GM19025 (cell line): ENCODE results near the gene ALK.
"Not testable (repeated sequence)": the region's sequence is repeated elsewhere in the genome, so short reads cannot be mapped to it uniquely, and the experiment has no call there.

Experiments used
- ATAC-seq: cut with Tn5 transposase; IDR thresholded peaks from one replicate; pipeline ENCODE4 v1.9.1; 2021; ENCODE audit warnings: mild to moderate bottlenecking, low read depth, moderate library complexity; ENCODE audit not compliant: unreplicated experiment

Gene ALK

GRCh38 chr2:29273685-29274611, 647.4 kb downstream of the ALK start:
- no peak for ATAC-seq

DNA sequence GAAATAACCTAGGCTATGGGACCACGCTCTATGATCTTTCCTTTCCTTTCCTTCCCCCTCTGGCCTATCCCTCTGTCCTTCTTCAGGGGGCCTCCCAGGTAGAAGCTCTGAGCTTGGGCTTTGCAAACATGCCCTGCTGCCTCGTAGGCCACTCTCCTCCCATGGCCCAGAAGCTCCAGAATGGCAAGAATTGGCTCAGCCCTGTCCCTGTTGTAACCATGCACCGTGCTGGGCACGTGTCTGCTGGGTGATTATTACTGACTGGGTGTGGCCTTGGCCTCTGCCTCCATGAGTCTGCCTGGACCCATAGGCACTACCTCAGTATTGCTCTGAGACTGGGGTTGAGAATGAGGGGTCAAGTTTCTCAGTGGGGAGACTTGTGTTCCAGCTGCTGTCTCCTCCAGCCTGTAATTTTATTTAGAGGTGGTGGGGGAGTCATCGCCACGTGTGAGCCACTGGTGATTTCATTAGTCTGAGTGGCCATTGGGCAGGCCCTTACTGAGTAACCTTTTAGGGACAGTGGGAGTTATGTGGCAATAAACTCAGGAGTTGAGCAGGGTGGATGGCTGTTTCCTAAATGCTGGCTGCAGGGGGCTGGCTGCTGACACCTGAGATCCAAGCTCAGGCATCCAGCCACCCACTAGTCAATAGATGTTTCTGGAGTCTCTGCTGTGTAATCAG, 648.2 kb downstream of the ALK start:
- no peak for ATAC-seq

DNA sequence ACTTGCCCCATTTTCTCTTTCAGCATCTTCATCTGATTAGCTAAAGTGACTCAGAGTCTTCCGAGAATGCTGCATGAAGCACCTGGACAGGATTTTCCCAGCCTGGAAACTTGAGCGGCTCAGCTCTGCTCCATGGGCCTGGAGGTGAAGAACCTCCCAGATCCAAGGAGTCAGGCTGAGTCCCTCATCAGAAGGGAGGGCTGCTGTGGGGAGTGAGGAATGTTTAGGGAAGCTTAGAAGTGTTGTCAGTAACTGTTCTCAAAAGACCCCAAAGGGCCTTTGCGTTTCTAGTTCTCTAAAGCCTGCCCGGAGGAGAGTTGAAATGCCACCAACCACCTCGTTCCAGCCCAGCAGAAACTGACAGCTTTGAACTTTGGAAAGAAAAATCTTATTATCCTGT, 649.1 kb downstream of the ALK start:
- ATAC-seq: no peak

GRCh38 chr2:29270701-29271121, 650.7 kb downstream of the ALK start:
- ATAC-seq: no peak

DNA sequence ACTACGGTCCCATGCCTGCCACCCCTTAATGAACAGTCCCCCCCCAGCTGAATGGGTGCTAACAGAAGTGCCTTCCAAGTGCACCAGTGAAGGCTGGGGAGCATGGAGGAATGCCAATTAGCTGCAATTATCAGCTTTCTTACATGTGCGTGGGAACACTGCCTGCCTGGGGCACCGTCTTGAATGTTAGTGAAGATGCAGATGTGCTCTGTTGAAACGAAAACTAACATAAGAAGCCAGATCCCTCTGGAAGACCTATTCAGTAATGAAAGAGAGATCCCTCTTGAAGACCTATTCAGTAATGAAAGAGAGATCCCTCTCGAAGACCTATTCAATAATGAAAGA, 651.6 kb downstream of the ALK start:
- no peak for ATAC-seq

GRCh38 chr2:29269095-29269764, 652.2 kb downstream of the ALK start:
- ATAC-seq: no peak

- ATAC-seq: no peak
Measured at GRCh38 chr2:29267720-29268119, 653.7 kb downstream of the ALK start.

DNA sequence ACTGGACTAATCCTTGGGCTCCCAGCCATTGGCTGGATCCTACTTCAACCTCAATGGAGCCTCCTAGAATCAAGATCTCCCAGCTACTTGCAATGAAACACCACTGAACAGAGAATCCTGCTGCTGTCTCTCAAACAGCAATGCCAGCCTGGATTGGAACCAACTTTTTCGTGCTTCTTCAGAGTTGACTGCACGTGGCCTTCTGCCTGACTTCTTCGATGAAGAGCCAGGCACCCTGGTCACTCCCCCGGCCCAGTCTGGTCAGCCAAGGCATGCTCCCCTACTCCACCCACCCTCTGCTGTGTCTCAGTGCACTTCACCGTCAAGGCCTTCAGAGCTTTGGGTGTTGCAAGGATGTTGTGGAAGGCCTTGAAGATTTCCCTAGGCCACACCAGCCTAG, 657.5 kb downstream of the ALK start:
- ATAC-seq: no peak

DNA sequence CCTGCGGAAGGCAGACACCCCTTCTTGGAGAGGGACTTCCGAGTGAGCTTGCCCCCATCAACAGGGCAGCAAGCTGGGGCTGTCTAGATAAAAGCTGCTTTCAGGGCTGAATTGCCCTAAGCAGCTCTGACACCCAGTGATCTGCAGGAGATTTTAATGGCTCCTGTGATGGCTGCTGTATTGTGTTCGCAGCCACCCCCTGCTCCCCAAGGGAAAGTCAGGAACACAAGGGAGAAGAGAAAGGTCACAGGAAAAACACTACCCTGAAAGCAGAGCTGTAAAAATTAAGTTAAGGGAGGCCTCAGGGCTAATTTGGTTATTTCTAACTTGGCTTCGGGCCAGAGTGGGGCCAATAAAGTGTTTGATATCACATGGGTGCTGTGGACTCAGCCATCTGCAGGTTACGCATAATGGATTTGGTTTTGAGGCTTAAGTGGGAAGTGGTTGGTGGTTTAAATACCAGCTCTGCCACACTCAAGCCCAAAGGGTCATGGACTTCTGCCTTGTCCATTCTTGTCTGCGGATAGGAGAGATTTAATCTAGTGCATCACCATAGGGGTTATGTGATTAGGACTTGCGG, 658.6 kb downstream of the ALK start:
- ATAC-seq: no peak

DNA sequence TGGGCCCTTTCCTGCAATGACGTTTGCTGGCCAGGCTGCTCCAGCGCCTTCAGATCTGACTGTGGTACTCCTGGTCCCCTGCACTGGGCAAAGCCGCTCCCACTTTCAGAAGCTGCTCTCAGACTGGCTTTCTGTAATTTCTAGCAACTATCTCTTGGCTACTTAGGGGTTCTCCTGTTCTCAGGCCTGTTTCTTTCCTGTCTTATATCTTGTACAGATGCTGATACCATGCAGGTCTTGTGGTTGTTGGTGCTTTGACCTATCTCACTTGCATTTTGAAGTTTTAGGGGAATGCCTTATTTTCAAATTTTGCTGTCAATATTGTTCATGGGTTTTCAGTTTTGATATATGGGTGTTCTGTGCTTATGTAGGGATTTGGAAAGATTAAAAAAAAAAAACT, 660.4 kb downstream of the ALK start:
- ATAC-seq: no peak

DNA sequence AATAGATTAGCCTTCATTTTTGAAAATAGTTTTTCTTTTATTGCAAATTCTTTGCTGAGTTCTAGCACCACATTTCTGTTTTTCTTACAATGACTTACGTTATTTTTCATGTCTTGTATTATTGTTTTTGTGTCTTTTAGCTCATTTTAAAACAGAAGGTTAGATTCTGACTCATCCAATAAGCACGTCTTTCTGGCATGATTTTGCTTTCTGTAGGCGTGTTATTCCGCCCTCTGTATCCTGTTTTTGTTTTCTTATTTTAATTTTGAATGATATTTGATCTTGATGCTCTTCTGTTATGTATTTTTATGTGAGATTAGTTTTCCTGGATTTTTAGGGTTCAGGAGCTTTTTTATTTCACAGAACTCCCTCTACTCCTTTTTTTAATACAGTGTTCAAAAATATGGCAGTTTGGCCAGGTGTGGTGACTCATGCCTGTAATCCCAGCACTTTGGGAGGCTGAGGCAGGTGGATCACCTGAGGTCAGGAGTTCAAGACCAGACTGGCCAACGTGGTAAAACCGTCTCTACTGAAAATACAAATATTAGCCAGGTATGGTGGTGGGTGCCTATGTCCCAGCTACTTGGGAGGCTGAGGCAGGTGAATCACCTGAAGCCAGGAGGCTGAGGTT, 661.1 kb downstream of the ALK start:
- ATAC-seq: no peak

GRCh38 chr2:29259221-29259620, 662.2 kb downstream of the ALK start:
- no peak for ATAC-seq

- no peak for ATAC-seq
Measured at GRCh38 chr2:29255004-29255403, 666.4 kb downstream of the ALK start.

DNA sequence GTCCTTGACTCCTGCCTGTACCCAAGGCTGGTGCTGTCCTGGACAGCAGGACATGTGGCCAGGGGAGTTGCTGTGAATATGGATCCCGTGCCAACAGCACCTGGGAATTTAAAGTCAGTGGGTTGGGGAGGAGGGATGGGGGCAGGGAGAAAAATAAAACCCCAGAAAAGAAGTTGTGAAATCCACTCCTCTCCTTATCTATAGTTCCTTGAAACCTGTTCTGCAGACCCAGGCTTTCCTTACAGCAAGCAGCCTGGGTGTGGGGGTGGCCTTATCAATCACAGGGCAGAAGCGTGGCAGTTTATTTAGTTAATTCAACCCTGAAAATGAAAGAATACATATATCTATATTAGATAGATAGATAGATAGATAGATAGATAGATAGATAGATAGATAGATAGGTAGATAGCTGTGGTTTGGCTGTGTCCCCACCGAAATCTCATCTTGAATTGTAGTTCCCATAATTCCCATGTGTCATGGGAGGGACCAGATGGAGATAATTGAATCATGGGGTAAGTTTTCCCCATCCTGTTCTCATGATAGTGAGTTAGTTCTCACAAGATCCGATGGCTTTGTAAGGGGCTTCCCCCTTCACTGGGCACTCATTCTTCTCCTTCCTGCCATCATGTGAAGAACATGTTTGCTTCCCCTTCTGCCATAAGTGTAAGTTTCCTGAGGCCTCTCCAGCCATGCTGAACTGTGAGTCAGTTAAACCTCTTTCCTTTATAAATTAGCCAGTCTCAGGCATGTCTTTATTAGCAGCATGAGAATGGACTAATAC, 667.7 kb downstream of the ALK start:
- ATAC-seq: not testable (repeated sequence)

- ATAC-seq: no peak
Measured at GRCh38 chr2:29253026-29253425, 668.4 kb downstream of the ALK start.

- ATAC-seq: no peak
Measured at GRCh38 chr2:29251406-29251805, 670.0 kb downstream of the ALK start.

- ATAC-seq: no peak
Measured at GRCh38 chr2:29250977-29251376, 670.4 kb downstream of the ALK start.

DNA sequence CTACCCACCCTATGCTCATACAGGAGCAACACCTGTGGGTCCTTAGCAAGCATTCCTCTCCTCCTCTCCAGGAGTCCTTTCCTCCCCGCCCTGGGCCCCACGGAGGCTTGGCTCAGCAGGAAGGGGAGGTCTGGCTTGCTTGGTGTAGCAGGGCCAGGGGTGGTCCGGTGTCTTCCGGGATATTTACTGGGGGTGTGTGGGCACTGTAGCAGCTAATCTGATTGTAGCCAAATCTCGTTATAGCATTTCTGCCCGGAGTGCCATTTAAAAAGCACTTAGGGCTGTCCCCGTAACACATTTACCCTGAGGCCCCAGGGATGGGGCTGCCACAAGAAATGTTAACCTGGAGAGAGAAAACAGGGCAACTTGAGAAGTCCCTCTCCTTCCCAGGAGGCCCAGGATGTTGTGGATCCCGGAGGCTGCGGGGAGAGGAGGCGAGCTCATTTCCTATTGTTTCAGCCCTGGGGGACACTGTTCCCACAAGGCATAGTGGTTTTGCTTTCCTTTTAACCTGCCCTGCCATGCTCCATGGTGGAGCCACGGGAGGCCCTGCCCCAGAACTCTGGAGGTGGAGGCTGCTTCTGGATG, 671.6 kb downstream of the ALK start:
- ATAC-seq: no peak

DNA sequence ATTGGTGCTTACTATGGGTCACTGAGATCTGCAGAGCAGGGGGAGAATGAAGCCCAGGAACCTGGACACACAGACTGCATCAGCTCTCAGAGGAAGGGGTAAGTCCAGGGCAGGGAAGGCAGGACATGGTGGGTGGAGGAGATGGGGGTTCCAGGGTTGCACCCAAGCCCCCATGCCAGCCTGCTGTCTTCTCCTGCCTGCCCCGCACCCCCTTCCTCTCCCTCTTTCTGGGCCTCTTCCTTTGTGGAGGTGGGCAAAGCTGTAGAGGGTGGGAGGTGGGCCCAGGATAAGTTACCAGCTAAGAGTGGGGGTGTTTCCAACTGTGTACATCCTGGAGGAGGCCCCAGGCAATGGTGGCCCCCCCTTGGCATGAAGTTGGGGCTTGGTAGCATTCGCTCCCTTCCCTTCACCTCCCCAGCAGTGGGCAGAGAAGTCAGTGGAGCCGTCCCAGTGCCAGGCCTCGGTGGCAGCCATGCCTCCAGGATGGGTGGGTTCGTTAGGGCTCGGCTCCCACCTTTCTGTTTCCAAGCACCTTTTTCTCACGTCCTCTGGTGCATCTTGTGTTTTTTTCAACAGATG, 674.0 kb downstream of the ALK start:
- no peak for ATAC-seq
